Activated naive CD4-positive, alpha-beta T cell treated with anti-CD3 and anti-CD28 coated beads for 36 hours (primary cell): Measurements from ENCODE around the gene HLA-DQA1. TPM values are rescaled to one million over a fixed set of nuclear protein-coding genes. Genes with fewer than 3 reads are reported as not detected.

Experiments used
- CTCF ChIA-PET: fragments of 350-600 bp; sonication (Branson Sonifier 250); formaldehyde crosslinking; loops from one replicate; lab custom pipeline; 2021; ENCODE audit warnings: antibody characterized with exemption; lab: Charles Lee
- DNase-seq: peaks from one replicate; pipeline ENCODE4 v3.0.0-alpha.2; 2020
- H3K27ac Mint-ChIP-seq: one replicate; pipeline ENCODE4 v1.8.0; 2021; ENCODE audit warnings: mild to moderate bottlenecking, mixed read lengths
- H3K27me3 Mint-ChIP-seq: one replicate; pipeline ENCODE4 v1.8.0; 2021; ENCODE audit warnings: low read depth, mixed read lengths
- H3K36me3 Mint-ChIP-seq: one replicate; pipeline ENCODE4 v1.8.0; 2021; ENCODE audit warnings: low read depth, mixed read lengths
- H3K4me1 Mint-ChIP-seq: one replicate; pipeline ENCODE4 v1.8.0; 2021; ENCODE audit warnings: low read depth, mixed read lengths
- H3K4me3 Mint-ChIP-seq: one replicate; pipeline ENCODE4 v1.8.0; 2021; ENCODE audit warnings: mild to moderate bottlenecking, moderate library complexity, mixed read lengths
- H3K9me3 Mint-ChIP-seq: one replicate; pipeline ENCODE4 v1.8.0; 2021; ENCODE audit warnings: mixed read lengths
- intact Hi-C: fragments of 100-400 bp; cut with micrococcal nuclease; formaldehyde crosslinking; loops from one replicate; pipeline ENCODE4 v1.15.1; 2023
- total RNA-seq, 2 experiments: library from RNA; stranded (reverse); gene quantifications; one replicate each; pipeline ENCODE4 v1.2.3, GENCODE V29; 2021

Gene HLA-DQA1
- total RNA-seq, 2 experiments from 2014 or later: 0.81 to 0.93 TPM

GRCh38 chr6:32609391-32609730 lies 27.8 kb upstream of the HLA-DQA1 start:
- Mint-ChIP-seq H3K27ac (no peak overlapping the region), H3K4me3 (no peak overlapping the region), H3K4me1 (peaks cover 14% of the 10 kb centered on the region), H3K9me3 (no peaks in the 10 kb centered on the region), H3K36me3 (no peaks in the 10 kb centered on the region), H3K27me3 (no peaks in the 10 kb centered on the region)
- CTCF ChIA-PET: no interaction called here
- no peak for DNase-seq
- intact Hi-C loops: no loop called here

- CTCF ChIA-PET: no interaction called here
- H3K4me3 Mint-ChIP-seq: no peak overlapping the region
- peak; percentile 69 for DNase-seq
- intact Hi-C loops: loop anchor here (1.0 kb wide), 2 partner anchors 13 to 58 kb away; no protein-coding TSS in a partner anchor
- H3K27me3 Mint-ChIP-seq: no peaks in the 10 kb centered on the region
- H3K36me3 Mint-ChIP-seq: no peaks in the 10 kb centered on the region
- H3K4me1 Mint-ChIP-seq: peaks cover 14% of the 10 kb centered on the region
- no peaks in the 10 kb centered on the region for H3K9me3 Mint-ChIP-seq
- H3K27ac Mint-ChIP-seq: no peak overlapping the region
Measured at GRCh38 chr6:32609731-32610640, 27.2 kb upstream of the HLA-DQA1 start.

DNA sequence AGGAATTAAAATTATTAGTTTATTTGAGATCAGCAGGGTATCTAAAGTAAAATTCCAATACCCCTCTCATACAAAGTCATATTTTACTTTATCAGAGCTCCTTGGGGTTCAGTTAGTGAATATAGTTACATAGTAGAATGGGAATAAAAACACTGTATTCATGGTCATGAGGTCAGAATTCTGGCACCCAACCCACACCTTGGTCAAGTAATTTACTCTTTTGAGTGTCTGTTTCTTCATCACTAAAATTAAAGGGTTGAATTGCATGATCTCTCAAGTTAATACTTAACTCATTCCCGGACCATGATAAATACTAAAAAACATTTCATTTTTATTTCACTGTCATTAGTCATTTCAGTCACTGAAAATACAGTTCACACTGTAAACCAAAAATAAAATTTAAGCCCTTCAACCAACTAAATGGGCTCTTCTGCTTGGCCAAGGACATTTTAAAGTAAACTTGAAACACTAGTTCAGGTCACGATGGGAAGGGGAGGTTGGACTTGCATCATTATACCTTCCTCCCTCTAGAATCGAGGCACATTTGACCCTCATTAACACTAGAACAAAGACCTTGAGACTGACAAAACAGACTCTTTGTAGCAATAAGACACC lies 26.4 kb upstream of the HLA-DQA1 start:
- Mint-ChIP-seq H3K9me3 (no peaks in the 10 kb centered on the region), H3K36me3 (no peaks in the 10 kb centered on the region), H3K4me3 (no peak overlapping the region), H3K27me3 (no peaks in the 10 kb centered on the region), H3K27ac (peak overlapping the region; percentile 33), H3K4me1 (peaks cover 22% of the 10 kb centered on the region)
- DNase-seq: no peak
- intact Hi-C loops: loop anchor here (1.0 kb wide), 2 partner anchors 13 to 58 kb away; no protein-coding TSS in a partner anchor
- CTCF ChIA-PET: no interaction called here

- no peak for DNase-seq
- CTCF ChIA-PET: no interaction called here
- H3K4me3 Mint-ChIP-seq: no peak overlapping the region
Measured at GRCh38 chr6:32613475-32613874, 23.7 kb upstream of the HLA-DQA1 start.

GRCh38 chr6:32614366-32615081 lies 22.7 kb upstream of the HLA-DQA1 start:
- no peak for DNase-seq
- Mint-ChIP-seq H3K27ac (no peak overlapping the region), H3K27me3 (no peaks in the 10 kb centered on the region), H3K4me1 (peaks cover 25% of the 10 kb centered on the region), H3K9me3 (peaks cover 13% of the 10 kb centered on the region), H3K4me3 (no peak overlapping the region), H3K36me3 (peaks cover 4% of the 10 kb centered on the region)
- intact Hi-C loops: no loop called here
- CTCF ChIA-PET: no interaction called here

More at GRCh38 chr6:32613475-32613874, 23.7 kb upstream of the HLA-DQA1 start:
- H3K9me3 Mint-ChIP-seq: peaks cover 10% of the 10 kb centered on the region
- H3K27me3 Mint-ChIP-seq: no peaks in the 10 kb centered on the region
- intact Hi-C loops: no loop called here
- peaks cover 2% of the 10 kb centered on the region for H3K36me3 Mint-ChIP-seq
- no peak overlapping the region for H3K27ac Mint-ChIP-seq
- H3K4me1 Mint-ChIP-seq: peaks cover 25% of the 10 kb centered on the region

- H3K36me3 Mint-ChIP-seq: peaks cover 4% of the 10 kb centered on the region
- peak; percentile 13 for DNase-seq
- H3K4me3 Mint-ChIP-seq: no peak overlapping the region
- H3K9me3 Mint-ChIP-seq: peaks cover 13% of the 10 kb centered on the region
- intact Hi-C loops: no loop called here
- H3K4me1 Mint-ChIP-seq: peaks cover 20% of the 10 kb centered on the region
- H3K27me3 Mint-ChIP-seq: no peaks in the 10 kb centered on the region
- CTCF ChIA-PET: no interaction called here
- H3K27ac Mint-ChIP-seq: peak overlapping the region; percentile 19
Measured at GRCh38 chr6:32615885-32616532, 21.2 kb upstream of the HLA-DQA1 start.

- H3K4me1 Mint-ChIP-seq: peaks cover 30% of the 10 kb centered on the region
- no peaks in the 10 kb centered on the region for H3K27me3 Mint-ChIP-seq
- no peak overlapping the region for H3K4me3 Mint-ChIP-seq
- peaks cover 4% of the 10 kb centered on the region for H3K36me3 Mint-ChIP-seq
- peaks cover 13% of the 10 kb centered on the region for H3K9me3 Mint-ChIP-seq
- CTCF ChIA-PET: no interaction called here
- H3K27ac Mint-ChIP-seq: no peak overlapping the region
- DNase-seq: no peak
- intact Hi-C loops: no loop called here
Measured at GRCh38 chr6:32617751-32618150, 19.5 kb upstream of the HLA-DQA1 start.

GRCh38 chr6:32621372-32621771 lies 15.8 kb upstream of the HLA-DQA1 start:
- H3K27ac Mint-ChIP-seq: no peak overlapping the region
- no peaks in the 10 kb centered on the region for H3K27me3 Mint-ChIP-seq
- H3K9me3 Mint-ChIP-seq: peaks cover 13% of the 10 kb centered on the region
- H3K36me3 Mint-ChIP-seq: peaks cover 4% of the 10 kb centered on the region
- peaks cover 35% of the 10 kb centered on the region for H3K4me1 Mint-ChIP-seq
- intact Hi-C loops: loop anchor here (10.0 kb wide), 1 partner anchor 367 kb away; no protein-coding TSS in a partner anchor
- no peak for DNase-seq
- H3K4me3 Mint-ChIP-seq: no peak overlapping the region
- CTCF ChIA-PET: interaction anchor here (0.8 to 1.4 kb wide), 3 partner anchors 9 to 208 kb away, joined by 3 read pairs; no protein-coding TSS in a partner anchor

DNA sequence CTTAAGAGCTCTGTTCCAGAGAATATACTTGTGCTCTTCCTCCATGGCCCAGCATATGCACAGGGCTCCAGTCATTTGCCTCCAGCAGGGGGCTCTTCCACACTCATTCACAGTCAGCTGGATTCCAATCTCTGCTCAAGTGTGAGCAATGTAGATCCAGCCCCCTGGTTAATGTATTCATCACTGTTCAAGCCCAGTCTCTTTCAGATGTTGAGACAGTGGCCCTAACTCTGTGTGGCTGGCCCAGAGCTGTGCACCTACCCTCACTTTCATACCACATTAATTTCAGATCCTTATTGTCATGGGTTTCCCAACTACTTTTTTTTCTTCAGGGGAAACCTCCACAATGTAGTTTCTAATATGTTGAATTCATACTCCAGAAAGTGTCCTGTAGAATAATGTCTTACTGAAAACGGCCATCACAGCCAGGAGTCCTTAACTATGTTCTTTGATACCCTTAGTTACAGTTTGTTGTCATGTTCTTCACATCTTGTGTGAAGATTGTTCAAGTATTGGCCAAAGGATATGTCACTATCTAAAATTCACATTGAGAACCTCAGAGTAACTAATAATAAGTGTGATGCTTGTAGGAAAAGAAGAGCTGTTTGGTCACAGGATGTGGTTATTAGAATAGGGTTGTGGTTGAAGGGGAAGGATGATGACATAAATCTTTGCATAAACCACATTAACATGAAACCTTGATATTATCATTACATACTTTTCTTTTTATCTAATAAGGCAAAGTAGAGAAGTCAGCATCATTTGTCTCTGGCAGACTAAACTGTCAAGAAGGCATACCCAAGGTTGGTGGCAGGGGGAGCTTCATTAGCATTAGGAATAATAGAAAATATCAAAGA lies 14.4 kb upstream of the HLA-DQA1 start:
- peak overlapping the region; percentile 24 for H3K4me3 Mint-ChIP-seq
- H3K36me3 Mint-ChIP-seq: peaks cover 3% of the 10 kb centered on the region
- peaks cover 8% of the 10 kb centered on the region for H3K9me3 Mint-ChIP-seq
- peak overlapping the region; percentile 90 for H3K27ac Mint-ChIP-seq
- H3K27me3 Mint-ChIP-seq: no peaks in the 10 kb centered on the region
- H3K4me1 Mint-ChIP-seq: peaks cover 32% of the 10 kb centered on the region
- intact Hi-C loops: loop anchor here (1.0 to 10.0 kb wide), 5 partner anchors 12 to 368 kb away; partner anchors contain the start of gene HLA-DQB1
- CTCF ChIA-PET: interaction anchor here (0.6 to 1.3 kb wide), 3 partner anchors 163 to 209 kb away, joined by 3 read pairs; no protein-coding TSS in a partner anchor
- peak; percentile 56 for DNase-seq

DNA sequence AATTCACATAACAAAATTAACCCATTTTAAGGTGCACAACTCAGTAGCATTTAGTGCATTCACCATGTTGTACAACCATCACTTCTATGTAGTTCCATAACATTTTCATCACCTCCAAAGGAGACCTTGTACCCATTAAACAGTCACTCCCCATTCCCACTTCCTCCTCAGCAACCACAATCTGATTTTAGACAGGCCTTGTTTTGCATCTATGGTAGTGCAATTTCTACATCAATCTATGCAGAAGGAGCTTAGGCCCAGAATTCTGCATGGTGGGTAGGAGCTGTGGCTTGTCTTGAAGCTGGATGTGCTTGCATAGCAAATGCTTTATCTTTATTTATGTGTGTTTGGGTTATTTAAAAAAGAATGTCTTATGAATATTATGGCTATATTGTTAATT lies 13.5 kb upstream of the HLA-DQA1 start:
- H3K27me3 Mint-ChIP-seq: no peaks in the 10 kb centered on the region
- peaks cover 1% of the 10 kb centered on the region for H3K36me3 Mint-ChIP-seq
- no peak overlapping the region for H3K27ac Mint-ChIP-seq
- no peak overlapping the region for H3K4me3 Mint-ChIP-seq
- no peak for DNase-seq
- intact Hi-C loops: loop anchor here (1.0 to 10.0 kb wide), 5 partner anchors 13 to 369 kb away; partner anchors contain the start of gene HLA-DQB1
- H3K4me1 Mint-ChIP-seq: peaks cover 35% of the 10 kb centered on the region
- H3K9me3 Mint-ChIP-seq: peaks cover 2% of the 10 kb centered on the region
- CTCF ChIA-PET: interaction anchor here (0.6 kb wide), 1 partner anchor 236 kb away, joined by 3 read pairs; no protein-coding TSS in a partner anchor

DNA sequence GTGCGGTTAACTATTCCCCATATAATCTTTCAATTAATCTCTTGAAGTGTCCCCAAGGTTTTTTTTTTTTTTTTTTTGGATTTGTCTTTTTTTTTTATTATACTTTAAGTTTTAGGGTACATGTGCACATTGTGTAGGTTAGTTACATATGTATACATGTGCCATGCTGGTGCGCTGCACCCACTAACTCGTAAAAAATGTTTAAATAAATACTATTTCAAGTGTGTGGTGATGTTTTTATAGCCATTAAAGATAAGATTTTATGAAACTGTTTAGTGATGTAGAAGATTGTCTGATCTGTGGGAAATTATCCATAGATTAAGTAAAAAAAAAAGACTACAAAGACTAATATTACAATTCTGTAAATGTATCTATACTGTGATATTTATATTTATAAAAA lies 12.6 kb upstream of the HLA-DQA1 start:
- Mint-ChIP-seq H3K27me3 (no peaks in the 10 kb centered on the region), H3K4me1 (peaks cover 35% of the 10 kb centered on the region), H3K9me3 (no peaks in the 10 kb centered on the region), H3K4me3 (no peak overlapping the region), H3K36me3 (no peaks in the 10 kb centered on the region), H3K27ac (no peak overlapping the region)
- DNase-seq: no peak
- intact Hi-C loops: loop anchor here (10.0 kb wide), 1 partner anchor 370 kb away; no protein-coding TSS in a partner anchor
- CTCF ChIA-PET: no interaction called here
